Calu3 (cell line): ENCODE data around the gene PELO. TPM values are rescaled to one million over a fixed set of nuclear protein-coding genes. Genes with fewer than 3 reads are reported as not detected.
A peak's percentile ranks its signal among the peaks of the same experiment; 100 is the strongest.

ENCODE experiments used
- BruUV-seq: library from RNA; stranded (reverse); fragments of 400-500 nt; replicated peaks from 2 replicates; lab custom pipeline; 2021; lab: Mats Ljungman, UMichigan
- CTCF ChIA-PET: fragments of 300-600 bp; sonication (Branson Sonifier 250); formaldehyde crosslinking; loops from one replicate; lab custom pipeline; 2022; ENCODE audit warnings: antibody characterized with exemption; lab: Charles Lee
- DNase-seq: peaks from one replicate; pipeline ENCODE4 v3.0.0; 2022
- H3K27ac Mint-ChIP-seq: one replicate; pipeline ENCODE4 v1.8.0; 2022; ENCODE audit warnings: mixed read lengths; ENCODE audit not compliant: unreplicated experiment
- H3K27me3 Mint-ChIP-seq: one replicate; pipeline ENCODE4 v1.8.0; 2022; ENCODE audit warnings: mixed read lengths; ENCODE audit not compliant: unreplicated experiment
- H3K36me3 Mint-ChIP-seq: one replicate; pipeline ENCODE4 v1.8.0; 2022; ENCODE audit warnings: mild to moderate bottlenecking, moderate library complexity, mixed read lengths; ENCODE audit not compliant: insufficient read depth, unreplicated experiment
- H3K4me1 Mint-ChIP-seq: one replicate; pipeline ENCODE4 v1.8.0; 2022; ENCODE audit warnings: mild to moderate bottlenecking, low read depth, mixed read lengths; ENCODE audit not compliant: unreplicated experiment
- H3K4me3 Mint-ChIP-seq: one replicate; pipeline ENCODE4 v1.8.0; 2022; ENCODE audit warnings: mild to moderate bottlenecking, low read depth, moderate library complexity, mixed read lengths; ENCODE audit not compliant: unreplicated experiment
- H3K9me3 Mint-ChIP-seq: one replicate; pipeline ENCODE4 v1.8.0; 2022; ENCODE audit warnings: low read depth, mixed read lengths; ENCODE audit not compliant: unreplicated experiment
- intact Hi-C: fragments of 100-400 bp; cut with micrococcal nuclease; formaldehyde crosslinking; loops from one replicate; pipeline ENCODE4 v1.10.0; 2022; ENCODE audit not compliant: unreplicated experiment
- total RNA-seq: library from RNA; stranded (reverse); gene quantifications from 2 replicates; pipeline ENCODE4 v1.2.3, GENCODE V29; 2022
- TF ChIP-seq, protein P1 (sequence below): fragments of 200-600 bp; IDR thresholded peaks from one replicate; pipeline ENCODE4 v1.8.0; 2022; ENCODE audit warnings: antibody characterized with exemption; ENCODE audit not compliant: unreplicated experiment

PELO gene
- total RNA-seq, 1 experiment from 2014 or later: 24.6 TPM

GRCh38 chr5:52777186-52777585 is 10.5 kb upstream of the PELO start:
- Mint-ChIP-seq H3K4me3 (no peak overlapping the region), H3K36me3 (no peaks in the 10 kb centered on the region), H3K27ac (no peak overlapping the region), H3K4me1 (no peaks in the 10 kb centered on the region), H3K9me3 (peaks cover 2% of the 10 kb centered on the region), H3K27me3 (no peaks in the 10 kb centered on the region)
- CTCF ChIA-PET: no interaction called here
- intact Hi-C loops: no loop called here
- no peak for DNase-seq
- TF ChIP-seq, protein P1, sequence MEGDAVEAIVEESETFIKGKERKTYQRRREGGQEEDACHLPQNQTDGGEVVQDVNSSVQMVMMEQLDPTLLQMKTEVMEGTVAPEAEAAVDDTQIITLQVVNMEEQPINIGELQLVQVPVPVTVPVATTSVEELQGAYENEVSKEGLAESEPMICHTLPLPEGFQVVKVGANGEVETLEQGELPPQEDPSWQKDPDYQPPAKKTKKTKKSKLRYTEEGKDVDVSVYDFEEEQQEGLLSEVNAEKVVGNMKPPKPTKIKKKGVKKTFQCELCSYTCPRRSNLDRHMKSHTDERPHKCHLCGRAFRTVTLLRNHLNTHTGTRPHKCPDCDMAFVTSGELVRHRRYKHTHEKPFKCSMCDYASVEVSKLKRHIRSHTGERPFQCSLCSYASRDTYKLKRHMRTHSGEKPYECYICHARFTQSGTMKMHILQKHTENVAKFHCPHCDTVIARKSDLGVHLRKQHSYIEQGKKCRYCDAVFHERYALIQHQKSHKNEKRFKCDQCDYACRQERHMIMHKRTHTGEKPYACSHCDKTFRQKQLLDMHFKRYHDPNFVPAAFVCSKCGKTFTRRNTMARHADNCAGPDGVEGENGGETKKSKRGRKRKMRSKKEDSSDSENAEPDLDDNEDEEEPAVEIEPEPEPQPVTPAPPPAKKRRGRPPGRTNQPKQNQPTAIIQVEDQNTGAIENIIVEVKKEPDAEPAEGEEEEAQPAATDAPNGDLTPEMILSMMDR: no peak
- no TSS peak for BruUV-seq

DNA sequence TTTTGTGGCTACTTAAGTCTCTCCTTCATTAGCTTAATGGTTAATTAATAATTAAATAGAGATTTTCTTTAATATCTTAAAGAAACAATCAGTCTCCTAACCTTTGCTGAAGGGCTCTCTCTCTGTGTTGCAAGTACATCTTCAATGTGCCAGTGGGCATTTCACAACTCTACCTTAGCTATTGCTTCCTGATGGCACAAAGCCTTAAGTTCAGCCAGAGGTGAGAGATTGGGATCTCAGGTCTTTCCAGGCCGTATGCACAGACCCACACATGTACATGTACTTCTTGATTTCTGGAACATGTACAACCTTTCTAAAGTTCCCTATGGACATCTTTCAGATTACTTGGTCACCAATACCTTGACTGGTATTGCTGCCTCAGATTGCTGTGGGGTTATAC is 8.9 kb upstream of the PELO start:
- no peak for DNase-seq
- no peaks in the 10 kb centered on the region for H3K4me1 Mint-ChIP-seq
- CTCF ChIA-PET: interaction anchor here (0.7 kb wide), 1 partner anchor 124 kb away, joined by 4 read pairs; no protein-coding TSS in a partner anchor
- no peak overlapping the region for H3K4me3 Mint-ChIP-seq
- no peak overlapping the region for H3K27ac Mint-ChIP-seq
- H3K9me3 Mint-ChIP-seq: peaks cover 2% of the 10 kb centered on the region
- intact Hi-C loops: no loop called here
- no peaks in the 10 kb centered on the region for H3K36me3 Mint-ChIP-seq
- no peaks in the 10 kb centered on the region for H3K27me3 Mint-ChIP-seq
- TF ChIP-seq, protein P1: no peak
- BruUV-seq: no TSS peak

DNA sequence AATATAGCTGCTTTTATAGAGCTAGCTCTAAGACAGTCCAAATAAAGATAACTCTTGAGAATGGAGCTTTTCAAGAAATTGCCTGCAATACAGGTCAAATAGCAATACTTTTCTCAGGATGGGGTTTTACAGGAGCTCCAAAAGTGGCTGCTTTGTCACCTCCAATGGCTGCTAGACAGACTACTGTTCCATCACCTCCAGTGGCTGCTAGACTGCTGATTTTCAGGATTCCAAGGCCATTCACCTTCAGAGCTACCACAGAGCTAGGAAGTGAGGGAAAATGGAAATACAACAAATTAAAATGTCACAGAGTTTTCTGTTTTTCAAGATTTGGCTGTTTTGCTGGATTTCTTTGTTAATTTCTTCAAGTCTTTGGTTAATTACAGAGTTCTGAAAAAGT is 8.5 kb upstream of the PELO start:
- BruUV-seq: no TSS peak
- peaks cover 2% of the 10 kb centered on the region for H3K9me3 Mint-ChIP-seq
- H3K36me3 Mint-ChIP-seq: no peaks in the 10 kb centered on the region
- H3K27ac Mint-ChIP-seq: no peak overlapping the region
- intact Hi-C loops: no loop called here
- DNase-seq: no peak
- TF ChIP-seq, protein P1: no peak
- H3K4me1 Mint-ChIP-seq: no peaks in the 10 kb centered on the region
- CTCF ChIA-PET: interaction anchor here (0.7 kb wide), 1 partner anchor 123 kb away, joined by 4 read pairs; no protein-coding TSS in a partner anchor
- no peak overlapping the region for H3K4me3 Mint-ChIP-seq
- H3K27me3 Mint-ChIP-seq: no peaks in the 10 kb centered on the region

GRCh38 chr5:52783226-52783959 is 4.3 kb upstream of the PELO start:
- no peaks in the 10 kb centered on the region for H3K27me3 Mint-ChIP-seq
- H3K4me3 Mint-ChIP-seq: no peak overlapping the region
- CTCF ChIA-PET: interaction anchor here (0.8 kb wide), 1 partner anchor 92 kb away, joined by 3 read pairs; no protein-coding TSS in a partner anchor
- H3K36me3 Mint-ChIP-seq: peaks cover 17% of the 10 kb centered on the region
- intact Hi-C loops: no loop called here
- peaks cover 18% of the 10 kb centered on the region for H3K4me1 Mint-ChIP-seq
- peak; percentile 49 for DNase-seq
- peaks cover 2% of the 10 kb centered on the region for H3K9me3 Mint-ChIP-seq
- no TSS peak for BruUV-seq
- no peak overlapping the region for H3K27ac Mint-ChIP-seq
- TF ChIP-seq, protein P1: no peak
